Right atrium auricular region (tissue), 2 donors: ENCODE results near the gene DNAJC15. TPM values are rescaled to one million over a fixed set of nuclear protein-coding genes. Genes with fewer than 3 reads are reported as not detected.
"Not testable (repeated sequence)": the region's sequence is repeated elsewhere in the genome, so short reads cannot be mapped to it uniquely, and the experiment has no call there.

Experiments used
- DNase-seq: peaks from one replicate; pipeline ENCODE4 v3.0.0-alpha.2; 2019; ENCODE audit warnings: low spot score
- H3K27ac ChIP-seq, 2 donors: fragments of 200-600 bp; sonication (generic); 1 replicate in 1 of 2; 2 replicates in 1 of 2; pipeline ENCODE4 v1.5.1; 2016 to 2019
- H3K27me3 ChIP-seq, 2 donors: fragments of 200-600 bp; sonication (generic); one replicate each; pipeline versions ENCODE4 v1.5.1 to v1.6.0; 2017 to 2019
- H3K36me3 ChIP-seq: fragments of 200-600 bp; sonication (generic); one replicate; pipeline ENCODE4 v1.5.1; 2016
- H3K4me1 ChIP-seq, 2 donors: fragments of 200-600 bp; sonication (generic); one replicate each; pipeline versions ENCODE4 v1.5.1 to v1.6.0; 2017 to 2019
- H3K4me3 ChIP-seq, 2 donors: fragments of 200-600 bp; sonication (generic); 1 replicate in 1 of 2; 2 replicates in 1 of 2; pipeline ENCODE4 v1.5.1; 2017 to 2019; ENCODE audit warnings: mild to moderate bottlenecking in 1 of 2, moderate library complexity in 1 of 2
- H3K9me3 ChIP-seq, 2 donors: fragments of 200-600 bp; sonication (generic); one replicate each; pipeline ENCODE4 v1.5.1; 2019
- CTCF ChIP-seq, 2 donors: fragments of 200-600 bp; sonication (generic); IDR thresholded peaks; one replicate each; pipeline ENCODE4 v1.5.1; 2019; ENCODE audit warnings: antibody characterized with exemption in 2 of 2
- total RNA-seq, 2 donors: library from RNA; depleted of rRNA; stranded (reverse); fragments of >200 nt; gene quantifications; one replicate each; pipeline ENCODE4 v1.1.0, GENCODE V29; 2016

The DNAJC15 gene
- total RNA-seq, 2 donors from 2014 or later, result 10.8 to 14.0 TPM

GRCh38 chr13:43054803-43055802, 31.7 kb downstream of the DNAJC15 start:
- peak overlapping the region; percentile 31 to 41 for H3K4me3 ChIP-seq
- no peak for DNase-seq
- H3K4me1 ChIP-seq, result peaks cover 0 to 47% of the 10 kb centered on the region in 2 donors
- peaks cover 0 to 4% of the 10 kb centered on the region in 2 donors for H3K9me3 ChIP-seq
- H3K27me3 ChIP-seq, result no peaks in the 10 kb centered on the region
- no peak for TF ChIP-seq CTCF (IDR thresholded peaks at IDR 0.05)
- H3K27ac ChIP-seq, result peak overlapping the region; percentile 82 to 83
- no peaks in the 10 kb centered on the region for H3K36me3 ChIP-seq

- no peak for TF ChIP-seq CTCF (IDR thresholded peaks at IDR 0.05)
- Histone ChIP-seq H3K36me3 (no peaks in the 10 kb centered on the region), H3K9me3 (peaks cover 0 to 4% of the 10 kb centered on the region in 2 donors), H3K4me3 (no peak overlapping the region), H3K27me3 (no peaks in the 10 kb centered on the region), H3K4me1 (peaks cover 0 to 45% of the 10 kb centered on the region in 2 donors), H3K27ac (peak overlapping the region in 1 of 2 donors; percentile 29)
- DNase-seq, result no peak
Observed at GRCh38 chr13:43057653-43058317, 34.4 kb downstream of the DNAJC15 start.

GRCh38 chr13:43058318-43058674, 34.9 kb downstream of the DNAJC15 start:
- DNase-seq, result no peak
- Histone ChIP-seq H3K4me3 (no peak overlapping the region), H3K36me3 (no peaks in the 10 kb centered on the region), H3K27me3 (no peaks in the 10 kb centered on the region), H3K4me1 (peaks cover 0 to 45% of the 10 kb centered on the region in 2 donors), H3K27ac (no peak overlapping the region), H3K9me3 (no peaks in the 10 kb centered on the region)
- no peak for TF ChIP-seq CTCF (IDR thresholded peaks at IDR 0.05)

- Histone ChIP-seq H3K27me3 (no peaks in the 10 kb centered on the region), H3K4me3 (no peak overlapping the region), H3K9me3 (no peaks in the 10 kb centered on the region), H3K27ac (no peak overlapping the region), H3K36me3 (no peaks in the 10 kb centered on the region), H3K4me1 (peaks cover 0 to 42% of the 10 kb centered on the region in 2 donors)
- TF ChIP-seq CTCF (IDR thresholded peaks at IDR 0.05), result no peak
- no peak for DNase-seq
Observed at GRCh38 chr13:43058831-43059230, 35.4 kb downstream of the DNAJC15 start.

- H3K27me3 ChIP-seq, H3K4me3 ChIP-seq, H3K27ac ChIP-seq, H3K9me3 ChIP-seq, DNase-seq, H3K36me3 ChIP-seq: not testable (repeated sequence)
- H3K4me1 ChIP-seq, result peaks cover 0 to 33% of the 10 kb centered on the region in 2 donors
Observed at GRCh38 chr13:43059779-43060178, 36.4 kb downstream of the DNAJC15 start.

GRCh38 chr13:43060806-43061205, 37.4 kb downstream of the DNAJC15 start:
- not testable (repeated sequence) for H3K27me3 ChIP-seq, H3K36me3 ChIP-seq, H3K4me3 ChIP-seq, H3K27ac ChIP-seq, H3K9me3 ChIP-seq, DNase-seq
- H3K4me1 ChIP-seq, result peaks cover 0 to 22% of the 10 kb centered on the region in 2 donors
